HG02981 (cell line): Measurements from ENCODE around the gene NOX1.
"Not testable (repeated sequence)": the region's sequence is repeated elsewhere in the genome, so short reads cannot be mapped to it uniquely, and the experiment has no call there.

Experiments
- ATAC-seq: cut with Tn5 transposase; IDR thresholded peaks from one replicate; pipeline ENCODE4 v1.9.1; 2021; ENCODE audit warnings: mild to moderate bottlenecking, moderate library complexity; ENCODE audit not compliant: unreplicated experiment

NOX1 gene

GRCh38 chrX:100819837-100820666 lies 54.1 kb downstream of the NOX1 start, which contains the start of gene CSTF2:
CSTF2 (plus strand) TSS chrX:100820391; CDS start chrX:100820417, 26 bp downstream.
- peak; percentile 99 for ATAC-seq

- ATAC-seq: no peak
These were observed 54.7 kb downstream of the NOX1 start for GRCh38 chrX:100819534-100819836.

DNA sequence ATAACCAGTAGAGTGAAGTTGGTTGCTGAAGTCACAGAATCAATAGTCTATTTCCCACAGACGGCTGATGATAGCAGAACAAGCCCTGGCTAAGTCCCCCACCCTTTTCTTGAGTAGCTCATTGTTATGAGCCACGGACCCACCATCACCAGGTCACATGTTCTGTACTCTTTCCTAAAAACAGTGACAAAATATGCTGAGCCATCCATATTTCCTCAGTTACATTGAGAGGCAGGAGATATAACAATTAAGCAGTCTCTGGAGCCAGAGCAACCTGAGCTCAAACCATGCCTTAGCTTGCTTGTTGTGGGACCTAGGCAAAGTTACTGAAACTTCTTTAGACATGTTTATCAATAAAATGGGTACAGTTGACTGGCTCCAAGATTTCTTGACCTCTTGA lies 56.8 kb downstream of the NOX1 start:
- ATAC-seq: no peak

DNA sequence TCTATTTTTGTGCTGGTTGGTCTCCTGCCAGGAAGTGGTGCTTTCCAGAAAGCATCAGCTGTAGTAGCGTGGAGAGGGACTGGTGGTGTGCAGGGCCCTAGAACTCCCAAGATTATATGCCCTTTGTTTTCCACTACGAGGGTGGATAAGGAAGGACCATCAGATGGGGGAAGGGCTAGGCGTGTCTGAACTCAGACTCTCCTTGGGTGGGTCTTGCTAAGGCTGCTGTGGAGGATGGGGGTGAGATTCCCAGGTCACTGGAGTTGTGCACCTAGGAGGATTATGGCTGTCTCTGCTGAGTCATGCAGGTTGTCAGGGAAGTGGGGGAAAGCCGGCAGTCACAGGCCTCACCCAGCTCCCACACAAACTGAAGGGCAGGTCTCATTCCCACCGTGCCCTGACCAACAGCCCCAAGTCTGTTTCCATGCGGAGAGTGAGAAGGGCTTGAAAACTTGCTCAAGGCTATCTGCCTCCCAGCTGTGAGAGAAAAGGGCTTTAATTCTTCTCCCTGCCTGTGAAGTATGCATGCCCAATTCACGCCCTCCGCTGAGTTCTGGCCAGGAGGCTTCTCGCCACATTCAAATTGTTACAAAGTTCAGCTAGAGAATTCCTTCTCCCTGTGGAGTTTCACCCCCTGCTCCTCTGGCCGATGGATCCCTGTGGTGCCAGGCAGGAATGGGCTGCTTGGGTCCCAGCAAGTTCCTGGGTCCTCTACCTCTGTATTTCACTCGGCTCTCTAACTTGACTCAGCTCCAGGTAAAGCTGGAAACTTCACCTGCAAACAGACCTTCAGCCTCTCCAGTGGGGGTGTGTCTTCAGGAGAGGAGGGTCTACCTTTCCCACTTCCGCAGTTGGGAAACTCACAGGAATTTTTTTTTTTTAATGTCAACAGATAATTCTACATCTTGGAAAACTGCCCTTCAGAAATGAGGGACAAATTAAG lies 61.7 kb downstream of the NOX1 start:
- no peak for ATAC-seq

DNA sequence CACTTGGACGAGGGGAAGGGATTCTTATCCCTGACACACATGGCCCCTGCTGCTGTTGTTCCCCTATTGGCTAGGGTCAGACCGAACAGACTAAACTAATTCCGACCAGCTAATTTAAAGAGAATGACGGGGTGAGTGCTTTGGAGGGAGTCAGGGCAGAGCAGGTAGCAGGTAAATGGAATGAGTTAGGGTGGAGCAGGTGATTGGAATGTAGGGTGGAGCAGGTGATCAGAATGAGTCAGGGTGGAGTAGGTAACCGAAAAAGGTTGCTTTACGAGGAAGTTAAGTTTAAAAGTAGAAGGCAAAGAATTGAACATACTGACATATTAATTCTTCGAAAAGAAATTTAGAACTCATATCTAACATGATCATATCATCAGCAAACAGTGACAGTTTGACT lies 65.9 kb downstream of the NOX1 start:
- ATAC-seq: not testable (repeated sequence)

GRCh38 chrX:100804780-100805179 lies 69.4 kb downstream of the NOX1 start:
- no peak for ATAC-seq

GRCh38 chrX:100802843-100803242 lies 71.3 kb downstream of the NOX1 start:
- no peak for ATAC-seq

GRCh38 chrX:100798484-100799214 lies 75.5 kb downstream of the NOX1 start:
- no peak for ATAC-seq

DNA sequence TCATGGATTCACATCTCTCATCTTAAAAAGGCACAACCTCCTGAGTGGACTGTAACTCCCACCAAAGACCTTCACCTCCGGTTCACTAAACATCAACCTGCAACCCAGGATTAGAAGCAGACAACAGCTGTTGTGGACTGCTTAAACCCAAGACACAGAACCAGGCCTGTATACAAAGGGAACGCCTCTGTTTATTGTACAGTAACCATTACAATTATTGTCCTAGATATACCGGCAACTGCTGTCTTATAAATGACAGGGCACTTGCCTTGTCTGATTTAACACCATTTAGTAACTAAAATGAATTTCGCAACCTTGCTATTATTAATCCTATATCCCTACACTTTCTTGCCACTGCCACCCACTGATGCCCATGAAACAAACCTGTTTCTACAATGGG lies 76.8 kb downstream of the NOX1 start:
- ATAC-seq: no peak

DNA sequence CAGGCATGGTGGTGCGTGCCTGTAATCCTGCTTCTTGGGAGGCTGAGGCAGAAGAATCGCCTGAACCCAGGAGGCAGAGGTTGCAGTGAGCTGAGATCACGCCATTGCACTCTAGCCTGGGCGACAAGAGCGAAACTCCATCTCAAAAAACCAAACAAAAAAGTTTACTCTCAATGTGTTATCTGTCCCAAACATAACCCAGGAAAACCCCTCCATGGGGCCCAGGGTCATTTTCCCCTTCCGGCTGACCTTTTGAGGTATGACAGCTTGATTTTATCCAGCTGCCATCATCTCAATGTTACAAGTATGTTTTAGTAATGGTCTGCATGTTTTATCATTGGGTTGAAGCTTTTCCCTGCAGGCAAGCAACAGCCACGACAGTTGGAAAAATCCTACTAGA lies 77.8 kb downstream of the NOX1 start:
- ATAC-seq: not testable (repeated sequence)
